GM15510 (cell line): Measurements from ENCODE around the gene IL12A.

ENCODE experiments used
- POLR2A ChIP-seq: IDR thresholded peaks from 3 replicates; pipeline ENCODE4 v1.6.1; 2011; ENCODE audit warnings: borderline replicate concordance; ENCODE audit not compliant: insufficient read length; ENCODE audit errors: extremely low read depth

IL12A gene

GRCh38 chr3:159977295-159977694, 11.3 kb upstream of the IL12A start:
- no peak for TF ChIP-seq POLR2A

- no peak for TF ChIP-seq POLR2A
These were observed 10.3 kb upstream of the IL12A start for GRCh38 chr3:159978353-159978752.

- no peak for TF ChIP-seq POLR2A
These were observed 9.5 kb upstream of the IL12A start for GRCh38 chr3:159978918-159979703.

- no peak for TF ChIP-seq POLR2A
These were observed 6.1 kb upstream of the IL12A start for GRCh38 chr3:159982442-159982974.

GRCh38 chr3:159987291-159987711, 1.3 kb upstream of the IL12A start:
- no peak for TF ChIP-seq POLR2A

- no peak for TF ChIP-seq POLR2A
These were observed 1.6 kb downstream of the IL12A start for GRCh38 chr3:159989973-159990846.

GRCh38 chr3:159991591-159991990, 3.0 kb downstream of the IL12A start:
- no peak for TF ChIP-seq POLR2A

GRCh38 chr3:159992589-159992988, 4.0 kb downstream of the IL12A start:
- no peak for TF ChIP-seq POLR2A

GRCh38 chr3:159994182-159994581, 5.5 kb downstream of the IL12A start:
- no peak for TF ChIP-seq POLR2A

- no peak for TF ChIP-seq POLR2A
These were observed 6.5 kb downstream of the IL12A start for GRCh38 chr3:159995091-159995490.

- TF ChIP-seq POLR2A, result no peak
These were observed 7.4 kb downstream of the IL12A start for GRCh38 chr3:159996018-159996417.

- TF ChIP-seq POLR2A, result no peak
These were observed 8.3 kb downstream of the IL12A start for GRCh38 chr3:159996959-159997358.

- no peak for TF ChIP-seq POLR2A
These were observed 12.6 kb downstream of the IL12A start for GRCh38 chr3:160001148-160001760.

- no peak for TF ChIP-seq POLR2A
These were observed 13.4 kb downstream of the IL12A start for GRCh38 chr3:160001850-160002623.
